Astrocyte (in vitro differentiated cells and primary cell): ENCODE measurements around the gene SBK3. TPM values are rescaled to one million over a fixed set of nuclear protein-coding genes. Genes with fewer than 3 reads are reported as not detected.

Experiments
- DNase-seq: peaks from one replicate; pipeline ENCODE4 v3.0.0-alpha.2; 2010; ENCODE audit warnings: low read depth
- FAIRE-seq: peaks from 2 replicates; lab custom pipeline; 2011; peaks lifted over from hg19 to GRCh38; lab: Jason Lieb, UNC
- H2AFZ ChIP-seq: 2 replicates; pipeline ENCODE4 v1.6.0; 2012; ENCODE audit warnings: low read depth, low read length, inconsistent platforms
- H3K27ac ChIP-seq: 2 replicates; pipeline ENCODE4 v1.5.1; 2011; ENCODE audit warnings: low read depth, low read length, inconsistent platforms
- H3K27me3 ChIP-seq: 2 replicates; pipeline ENCODE4 v1.6.0; 2011; ENCODE audit warnings: low read length, inconsistent platforms; ENCODE audit not compliant: insufficient read depth
- H3K36me3 ChIP-seq: 2 replicates; pipeline ENCODE4 v1.5.1; 2011; ENCODE audit warnings: low read length, inconsistent platforms; ENCODE audit not compliant: insufficient read depth
- H3K4me1 ChIP-seq: 2 replicates; pipeline ENCODE4 v1.5.1; 2011; ENCODE audit warnings: low read length, inconsistent platforms; ENCODE audit not compliant: insufficient read depth
- H3K4me2 ChIP-seq: 2 replicates; pipeline ENCODE4 v1.6.0; 2012; ENCODE audit warnings: low read length, inconsistent platforms
- H3K4me3 ChIP-seq: 2 replicates; pipeline ENCODE4 v1.5.1; 2011; ENCODE audit warnings: low read depth, mild to moderate bottlenecking, low read length, inconsistent platforms; ENCODE audit not compliant: insufficient read depth
- H3K79me2 ChIP-seq: 2 replicates; pipeline ENCODE4 v1.6.0; 2012; ENCODE audit warnings: mild to moderate bottlenecking, low read length, inconsistent platforms; ENCODE audit not compliant: insufficient read depth
- H3K9ac ChIP-seq: 2 replicates; pipeline ENCODE4 v1.6.0; 2012; ENCODE audit warnings: mild to moderate bottlenecking, low read length, inconsistent platforms
- H3K9me3 ChIP-seq: 2 replicates; pipeline ENCODE4 v1.5.1; 2012; ENCODE audit warnings: low read depth, mild to moderate bottlenecking, low read length, inconsistent platforms; ENCODE audit not compliant: insufficient read depth
- H4K20me1 ChIP-seq: 2 replicates; pipeline ENCODE4 v1.6.0; 2012; ENCODE audit warnings: low read length, inconsistent platforms; ENCODE audit not compliant: insufficient read depth
- H3K27ac Mint-ChIP-seq: one replicate; pipeline ENCODE4 v1.8.0; 2021; ENCODE audit warnings: mild to moderate bottlenecking, mixed read lengths; ENCODE audit not compliant: unreplicated experiment
- H3K27me3 Mint-ChIP-seq: one replicate; pipeline ENCODE4 v1.8.0; 2021; ENCODE audit warnings: low read depth, mixed read lengths; ENCODE audit not compliant: unreplicated experiment
- H3K36me3 Mint-ChIP-seq: one replicate; pipeline ENCODE4 v1.8.0; 2021; ENCODE audit warnings: low read depth, mixed read lengths; ENCODE audit not compliant: unreplicated experiment
- H3K4me1 Mint-ChIP-seq: one replicate; pipeline ENCODE4 v1.8.0; 2021; ENCODE audit warnings: low read depth, mixed read lengths; ENCODE audit not compliant: unreplicated experiment
- H3K4me3 Mint-ChIP-seq: one replicate; pipeline ENCODE4 v1.8.0; 2021; ENCODE audit warnings: mild to moderate bottlenecking, moderate library complexity, mixed read lengths; ENCODE audit not compliant: unreplicated experiment
- H3K9me3 Mint-ChIP-seq: one replicate; pipeline ENCODE4 v1.8.0; 2021; ENCODE audit warnings: mild to moderate bottlenecking, mixed read lengths; ENCODE audit not compliant: unreplicated experiment
- CTCF ChIP-seq: IDR thresholded peaks from 2 replicates; pipeline ENCODE4 v1.5.1; 2011; ENCODE audit warnings: low read depth, mild to moderate bottlenecking, inconsistent platforms, low read length, moderate library complexity; ENCODE audit not compliant: insufficient read depth
- EZH2 ChIP-seq: IDR thresholded peaks from 2 replicates; pipeline ENCODE4 v1.6.1; 2012; ENCODE audit warnings: mild to moderate bottlenecking, low read length, inconsistent platforms; ENCODE audit not compliant: insufficient read depth
- total RNA-seq: library from RNA; stranded (reverse); gene quantifications from 2 replicates; pipeline ENCODE4 v1.2.1, GENCODE V29; 2021

The SBK3 gene
- total RNA-seq, 1 donor from 2014 or later = 0.91 TPM

GRCh38 chr19:55527197-55528029, 17.9 kb downstream of the SBK3 start:
- Histone ChIP-seq H3K4me3 (no peak overlapping the region), H4K20me1 (no peaks in the 10 kb centered on the region), H3K4me2 (no peak overlapping the region), H3K36me3 (no peaks in the 10 kb centered on the region), H2AFZ (no peak overlapping the region), H3K27ac (no peak overlapping the region), H3K27me3 (no peaks in the 10 kb centered on the region), H3K79me2 (no peaks in the 10 kb centered on the region), H3K4me1 (no peaks in the 10 kb centered on the region), H3K9ac (no peak overlapping the region), H3K9me3 (no peaks in the 10 kb centered on the region)
- no peak for TF ChIP-seq CTCF
- no peak for TF ChIP-seq EZH2
- H3K9me3 Mint-ChIP-seq = no peaks in the 10 kb centered on the region
- no peak overlapping the region for H3K4me3 Mint-ChIP-seq
- H3K36me3 Mint-ChIP-seq = no peaks in the 10 kb centered on the region
- H3K4me1 Mint-ChIP-seq = no peaks in the 10 kb centered on the region
- FAIRE-seq = no peak
- no peaks in the 10 kb centered on the region for H3K27me3 Mint-ChIP-seq
- no peak overlapping the region for H3K27ac Mint-ChIP-seq
- no peak for DNase-seq

- Mint-ChIP-seq H3K4me3 (no peak overlapping the region), H3K27ac (no peak overlapping the region), H3K36me3 (no peaks in the 10 kb centered on the region), H3K4me1 (no peaks in the 10 kb centered on the region), H3K9me3 (no peaks in the 10 kb centered on the region), H3K27me3 (no peaks in the 10 kb centered on the region)
- Histone ChIP-seq H3K9me3 (no peaks in the 10 kb centered on the region), H3K4me1 (no peaks in the 10 kb centered on the region), H3K9ac (no peak overlapping the region), H3K27me3 (no peaks in the 10 kb centered on the region), H2AFZ (no peak overlapping the region), H3K4me3 (no peak overlapping the region), H4K20me1 (no peaks in the 10 kb centered on the region), H3K27ac (no peak overlapping the region), H3K79me2 (no peaks in the 10 kb centered on the region), H3K36me3 (no peaks in the 10 kb centered on the region), H3K4me2 (no peak overlapping the region)
- peak; percentile 46 for DNase-seq
- TF ChIP-seq EZH2 (no peak), CTCF (no peak)
- no peak for FAIRE-seq
Observed at GRCh38 chr19:55526216-55527196, 18.8 kb downstream of the SBK3 start.
